ENCODE data around the gene CANT1. TPM values are rescaled to one million over a fixed set of nuclear protein-coding genes. Genes with fewer than 3 reads are reported as not detected.

CANT1 gene
- total RNA-seq, 1 donor from 2014 or later, result 39.3 TPM

DNA sequence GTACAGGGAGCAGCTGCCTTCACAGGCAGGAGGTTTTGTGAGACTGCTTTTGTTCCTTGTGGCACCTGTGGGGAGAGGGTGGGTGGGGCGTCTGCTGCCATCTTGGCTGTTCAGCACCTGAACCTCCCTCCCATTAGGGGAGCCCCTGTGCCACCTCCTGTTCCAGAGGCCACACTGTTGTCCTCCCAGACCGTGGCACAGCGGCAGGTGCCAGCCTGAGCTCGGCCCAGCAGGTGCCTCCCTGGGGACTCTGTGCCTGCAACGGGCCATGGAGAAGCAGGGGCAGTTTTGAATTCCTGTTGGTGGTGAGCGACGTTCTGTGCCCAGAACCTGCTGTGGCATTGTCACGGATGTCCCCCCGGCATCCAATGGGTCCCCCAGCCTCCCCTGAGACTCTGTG, 39.7 kb downstream of the CANT1 start:
- Mint-ChIP-seq H3K27me3 (no peaks in the 10 kb centered on the region), H3K9me3 (no peaks in the 10 kb centered on the region), H3K36me3 (ENCODE audit: low read depth) (no peaks in the 10 kb centered on the region), H3K4me3 (no peak overlapping the region), H3K27ac (no peak overlapping the region), H3K4me1 (peaks cover 19% of the 10 kb centered on the region)
- intact Hi-C loops (cut with micrococcal nuclease), result loop anchor here (2.0 to 5.0 kb wide), 2 partner anchors 81 to 523 kb away; no protein-coding TSS in a partner anchor
- TF ChIP-seq, protein P1, sequence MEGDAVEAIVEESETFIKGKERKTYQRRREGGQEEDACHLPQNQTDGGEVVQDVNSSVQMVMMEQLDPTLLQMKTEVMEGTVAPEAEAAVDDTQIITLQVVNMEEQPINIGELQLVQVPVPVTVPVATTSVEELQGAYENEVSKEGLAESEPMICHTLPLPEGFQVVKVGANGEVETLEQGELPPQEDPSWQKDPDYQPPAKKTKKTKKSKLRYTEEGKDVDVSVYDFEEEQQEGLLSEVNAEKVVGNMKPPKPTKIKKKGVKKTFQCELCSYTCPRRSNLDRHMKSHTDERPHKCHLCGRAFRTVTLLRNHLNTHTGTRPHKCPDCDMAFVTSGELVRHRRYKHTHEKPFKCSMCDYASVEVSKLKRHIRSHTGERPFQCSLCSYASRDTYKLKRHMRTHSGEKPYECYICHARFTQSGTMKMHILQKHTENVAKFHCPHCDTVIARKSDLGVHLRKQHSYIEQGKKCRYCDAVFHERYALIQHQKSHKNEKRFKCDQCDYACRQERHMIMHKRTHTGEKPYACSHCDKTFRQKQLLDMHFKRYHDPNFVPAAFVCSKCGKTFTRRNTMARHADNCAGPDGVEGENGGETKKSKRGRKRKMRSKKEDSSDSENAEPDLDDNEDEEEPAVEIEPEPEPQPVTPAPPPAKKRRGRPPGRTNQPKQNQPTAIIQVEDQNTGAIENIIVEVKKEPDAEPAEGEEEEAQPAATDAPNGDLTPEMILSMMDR (IDR thresholded peaks at IDR 0.05), result no peak
- ChIA-PET POLR2A (no interaction called here), CTCF (interaction anchor here (4.1 kb wide), 1 partner anchor 104 kb away, joined by 54 read pairs; no protein-coding TSS in a partner anchor)
- DNase-seq (no peak), ATAC-seq (ENCODE audit: low read depth) (no peak)

DNA sequence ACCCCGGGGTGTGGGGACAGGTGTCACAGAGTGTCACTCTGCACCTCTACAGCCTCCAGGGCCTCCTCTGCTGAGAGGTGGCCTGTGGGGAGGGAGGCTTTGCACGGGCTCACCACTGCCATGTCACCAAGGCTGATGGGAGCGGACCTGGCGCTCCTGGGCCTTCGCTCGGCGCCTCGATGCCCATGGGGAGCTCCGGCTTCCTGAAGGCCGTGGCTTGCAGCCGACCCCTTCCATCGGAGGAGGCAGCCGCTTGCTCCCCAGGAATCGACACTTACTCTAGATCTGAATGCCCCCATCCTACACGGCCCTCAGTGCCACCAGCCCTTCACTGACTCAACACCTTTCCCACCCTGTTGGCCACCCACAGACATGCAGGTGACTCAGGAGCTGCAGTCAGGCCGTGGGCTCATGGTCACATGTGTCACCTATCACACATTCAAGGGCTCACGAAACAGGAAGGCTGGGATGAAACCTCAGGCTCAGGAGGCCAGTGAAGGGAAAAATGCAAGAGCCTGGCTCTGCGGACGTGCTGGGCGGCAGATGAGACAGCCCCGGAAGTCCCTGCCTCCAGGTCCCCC, 41.7 kb downstream of the CANT1 start:
- ATAC-seq (ENCODE audit: low read depth) (no peak), DNase-seq (no peak)
- Mint-ChIP-seq H3K27ac (no peak overlapping the region), H3K27me3 (no peaks in the 10 kb centered on the region), H3K4me1 (peaks cover 21% of the 10 kb centered on the region), H3K9me3 (no peaks in the 10 kb centered on the region), H3K4me3 (no peak overlapping the region), H3K36me3 (ENCODE audit: low read depth) (no peaks in the 10 kb centered on the region)
- intact Hi-C loops (cut with micrococcal nuclease), result no loop called here
- ChIA-PET POLR2A (interaction anchor here (0.7 kb wide), 1 partner anchor 127 kb away, joined by 3 read pairs; no protein-coding TSS in a partner anchor), CTCF (no interaction called here)
- TF ChIP-seq, protein P1 (IDR thresholded peaks at IDR 0.05), result no peak

DNA sequence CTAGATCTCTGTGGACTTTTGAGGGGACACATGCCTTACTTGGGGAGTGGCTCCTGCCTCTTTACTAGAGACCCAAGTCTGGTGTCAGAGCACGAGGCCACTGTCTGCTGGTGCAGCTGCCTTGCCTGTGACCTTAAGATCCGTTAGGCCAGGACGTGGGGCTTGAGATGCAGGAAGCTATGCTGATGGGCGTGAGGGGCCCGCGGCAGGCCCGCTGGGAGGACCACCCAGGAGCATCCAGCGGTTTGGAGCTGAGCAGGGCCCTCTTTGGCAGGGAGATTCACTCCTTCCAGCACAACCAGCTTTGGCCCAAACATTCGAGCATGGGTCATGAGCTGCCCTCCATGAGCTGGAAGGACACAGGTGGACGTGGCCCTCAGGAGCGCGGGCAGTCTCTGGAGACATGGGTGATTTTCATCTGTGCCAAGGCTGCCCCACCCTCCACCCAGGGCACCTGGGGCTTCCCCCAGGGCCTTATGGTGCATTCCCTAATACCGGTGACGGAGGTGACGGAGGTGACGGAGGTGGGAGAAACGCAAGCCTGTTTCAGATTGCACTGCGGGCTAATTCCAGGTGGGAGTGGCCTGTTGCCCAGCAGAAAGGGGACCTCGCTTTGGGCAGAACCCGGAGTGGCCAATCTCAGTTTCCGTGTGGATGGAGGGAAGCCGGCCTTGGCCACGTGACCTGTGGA, 42.5 kb downstream of the CANT1 start:
- no peak for DNase-seq
- no peaks in the 10 kb centered on the region for H3K27me3 Mint-ChIP-seq
- no peak overlapping the region for H3K4me3 Mint-ChIP-seq
- CTCF ChIA-PET, result interaction anchor here (3.2 kb wide), 1 partner anchor 101 kb away, joined by 11 read pairs; no protein-coding TSS in a partner anchor
- H3K27ac Mint-ChIP-seq, result no peak overlapping the region
- TF ChIP-seq, protein P1 (IDR thresholded peaks at IDR 0.05), result no peak
- peaks cover 21% of the 10 kb centered on the region for H3K4me1 Mint-ChIP-seq
- POLR2A ChIA-PET, result interaction anchor here (0.6 to 0.7 kb wide), 2 partner anchors 126 to 183 kb away, joined by 3 to 4 read pairs; no protein-coding TSS in a partner anchor
- no peaks in the 10 kb centered on the region for H3K9me3 Mint-ChIP-seq
- intact Hi-C loops (cut with micrococcal nuclease), result no loop called here
- no peak for ATAC-seq (ENCODE audit: low read depth)
- no peaks in the 10 kb centered on the region for H3K36me3 Mint-ChIP-seq (ENCODE audit: low read depth)

DNA sequence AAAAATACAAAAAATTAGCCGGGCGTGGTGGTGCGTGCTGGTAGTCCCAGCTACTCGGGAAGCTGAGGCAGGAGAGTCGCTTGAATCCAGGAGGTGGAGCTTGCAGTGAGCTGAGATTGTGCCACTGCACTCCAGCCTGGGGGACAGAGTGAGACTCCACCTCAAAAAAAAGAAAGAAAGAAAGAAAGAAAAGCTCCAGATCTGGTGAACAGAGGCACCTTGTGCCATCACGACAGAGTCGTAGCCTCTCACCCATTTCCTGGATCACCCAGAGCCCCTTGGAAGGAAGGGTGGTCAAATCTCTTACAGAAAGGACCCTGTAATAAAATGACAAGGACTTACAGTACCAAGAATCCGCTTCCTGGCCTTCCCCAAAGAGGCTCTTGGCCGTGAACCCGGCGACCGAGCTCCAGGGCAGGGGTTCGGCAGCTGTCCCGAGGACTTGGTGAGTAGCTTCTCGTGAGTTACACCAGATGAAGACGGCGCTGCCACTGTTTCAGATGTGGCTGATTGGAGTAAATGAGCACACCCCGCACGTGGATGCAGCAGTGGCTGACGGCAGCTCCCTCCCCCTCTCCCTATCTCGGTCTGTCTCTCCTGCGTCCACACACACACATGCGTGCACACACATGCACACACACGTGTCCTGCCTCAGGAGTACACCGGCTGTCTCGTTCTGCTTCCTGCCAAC, 43.3 kb downstream of the CANT1 start:
- ChIA-PET POLR2A (interaction anchor here (0.6 kb wide), 1 partner anchor 182 kb away, joined by 4 read pairs; no protein-coding TSS in a partner anchor), CTCF (interaction anchor here (0.9 to 3.2 kb wide), 2 partner anchors 13 to 100 kb away, joined by 3 to 11 read pairs; partner anchors contain the start of gene LGALS3BP)
- ATAC-seq (ENCODE audit: low read depth) (no peak), DNase-seq (no peak)
- H3K27me3 Mint-ChIP-seq, result no peaks in the 10 kb centered on the region
- peaks cover 19% of the 10 kb centered on the region for H3K4me1 Mint-ChIP-seq
- no peak overlapping the region for H3K27ac Mint-ChIP-seq
- intact Hi-C loops (cut with micrococcal nuclease), result no loop called here
- H3K9me3 Mint-ChIP-seq, result no peaks in the 10 kb centered on the region
- TF ChIP-seq, protein P1 (IDR thresholded peaks at IDR 0.05), result no peak
- H3K4me3 Mint-ChIP-seq, result no peak overlapping the region
- no peaks in the 10 kb centered on the region for H3K36me3 Mint-ChIP-seq (ENCODE audit: low read depth)
